ENCODE data around the gene TUT1.

DNA sequence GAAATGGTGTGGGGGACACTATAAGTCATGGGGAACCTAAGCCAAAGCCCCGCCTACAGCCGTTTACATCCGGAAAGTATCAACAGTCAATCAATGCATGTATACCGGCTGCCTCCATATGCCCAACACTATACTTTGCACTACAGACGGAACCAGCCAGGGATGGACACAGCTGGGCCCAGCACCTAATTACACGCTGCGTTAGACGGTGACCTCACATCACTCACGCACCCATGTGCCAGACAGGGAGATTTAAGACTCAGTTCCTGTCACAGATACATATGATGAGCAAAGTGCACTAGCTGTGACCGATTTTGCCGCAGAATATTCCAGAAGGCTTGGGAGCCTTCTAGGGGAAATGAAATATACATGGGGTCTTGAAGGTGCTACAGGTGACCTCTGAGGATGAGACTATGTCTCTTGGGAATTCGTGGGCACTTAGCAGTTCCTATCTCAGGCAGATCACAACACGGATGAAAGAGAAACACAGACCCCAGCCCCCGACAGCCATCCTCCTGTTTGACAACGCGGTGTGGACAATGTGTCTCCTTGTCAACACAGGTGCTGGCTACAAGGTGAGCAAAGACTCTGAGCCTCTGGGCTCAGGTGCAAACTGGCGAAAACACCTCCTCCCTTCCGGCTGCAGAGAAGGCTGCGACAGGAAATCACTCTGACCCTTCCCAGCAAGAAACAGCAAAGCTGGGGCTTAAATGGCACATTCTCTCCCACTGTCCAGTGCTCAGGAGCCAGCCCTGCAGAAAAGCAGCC, 52.7 kb downstream of the TUT1 start:
- TF ChIP-seq, protein P1, sequence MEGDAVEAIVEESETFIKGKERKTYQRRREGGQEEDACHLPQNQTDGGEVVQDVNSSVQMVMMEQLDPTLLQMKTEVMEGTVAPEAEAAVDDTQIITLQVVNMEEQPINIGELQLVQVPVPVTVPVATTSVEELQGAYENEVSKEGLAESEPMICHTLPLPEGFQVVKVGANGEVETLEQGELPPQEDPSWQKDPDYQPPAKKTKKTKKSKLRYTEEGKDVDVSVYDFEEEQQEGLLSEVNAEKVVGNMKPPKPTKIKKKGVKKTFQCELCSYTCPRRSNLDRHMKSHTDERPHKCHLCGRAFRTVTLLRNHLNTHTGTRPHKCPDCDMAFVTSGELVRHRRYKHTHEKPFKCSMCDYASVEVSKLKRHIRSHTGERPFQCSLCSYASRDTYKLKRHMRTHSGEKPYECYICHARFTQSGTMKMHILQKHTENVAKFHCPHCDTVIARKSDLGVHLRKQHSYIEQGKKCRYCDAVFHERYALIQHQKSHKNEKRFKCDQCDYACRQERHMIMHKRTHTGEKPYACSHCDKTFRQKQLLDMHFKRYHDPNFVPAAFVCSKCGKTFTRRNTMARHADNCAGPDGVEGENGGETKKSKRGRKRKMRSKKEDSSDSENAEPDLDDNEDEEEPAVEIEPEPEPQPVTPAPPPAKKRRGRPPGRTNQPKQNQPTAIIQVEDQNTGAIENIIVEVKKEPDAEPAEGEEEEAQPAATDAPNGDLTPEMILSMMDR (IDR thresholded peaks at IDR 0.05 in 4 of 5, conservative IDR thresholded peaks at IDR 0.05 in 1 of 5) = no peak
- no peak for TF ChIP-seq POLR2A (IDR thresholded peaks at IDR 0.05)

Measured in gastrocnemius medialis (tissue), 4 donors.